Astrocyte of the cerebellum (primary cell): ENCODE results near the gene CUEDC1.

Experiments used
- DNase-seq: peaks from one replicate; pipeline ENCODE4 v3.0.0-alpha.2; 2011; ENCODE audit warnings: low read depth
- H3K4me3 ChIP-seq: 2 replicates; pipeline ENCODE4 v1.5.1; 2011; ENCODE audit warnings: mild to moderate bottlenecking, low read depth, low read length, moderate library complexity
- in situ Hi-C: cut with HindIII; loops from 2 replicates; pipeline ENCODE4 v1.10.0; 2017; ENCODE audit warnings: low sequenced_read_pairs
- TF ChIP-seq, protein P1 (sequence below): IDR thresholded peaks from 2 replicates; pipeline ENCODE4 v1.5.1; 2012; ENCODE audit warnings: low read length, low read depth, moderate library complexity, mild to moderate bottlenecking; ENCODE audit errors: missing control alignments

The CUEDC1 gene

DNA sequence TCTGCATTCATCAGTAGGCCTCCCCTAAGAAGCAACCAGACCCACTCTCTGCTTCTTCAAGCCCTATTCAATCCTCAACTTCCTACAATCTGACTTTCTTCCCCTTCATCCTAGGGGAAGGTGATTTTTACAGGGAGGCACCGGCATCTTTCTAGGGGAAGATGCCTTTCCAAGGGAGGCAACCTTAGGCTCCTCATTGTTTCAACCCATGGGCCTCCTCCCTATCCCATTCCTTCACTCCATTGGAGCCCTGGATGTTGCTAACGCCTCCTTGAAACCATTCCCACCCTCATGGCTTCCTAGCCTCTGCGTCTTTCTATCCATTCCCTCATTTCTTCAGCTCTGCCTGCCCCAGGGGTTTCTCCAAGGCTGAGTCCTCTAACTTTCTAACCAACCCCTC lies 2.7 kb upstream of the CUEDC1 start:
- TF ChIP-seq, protein P1, sequence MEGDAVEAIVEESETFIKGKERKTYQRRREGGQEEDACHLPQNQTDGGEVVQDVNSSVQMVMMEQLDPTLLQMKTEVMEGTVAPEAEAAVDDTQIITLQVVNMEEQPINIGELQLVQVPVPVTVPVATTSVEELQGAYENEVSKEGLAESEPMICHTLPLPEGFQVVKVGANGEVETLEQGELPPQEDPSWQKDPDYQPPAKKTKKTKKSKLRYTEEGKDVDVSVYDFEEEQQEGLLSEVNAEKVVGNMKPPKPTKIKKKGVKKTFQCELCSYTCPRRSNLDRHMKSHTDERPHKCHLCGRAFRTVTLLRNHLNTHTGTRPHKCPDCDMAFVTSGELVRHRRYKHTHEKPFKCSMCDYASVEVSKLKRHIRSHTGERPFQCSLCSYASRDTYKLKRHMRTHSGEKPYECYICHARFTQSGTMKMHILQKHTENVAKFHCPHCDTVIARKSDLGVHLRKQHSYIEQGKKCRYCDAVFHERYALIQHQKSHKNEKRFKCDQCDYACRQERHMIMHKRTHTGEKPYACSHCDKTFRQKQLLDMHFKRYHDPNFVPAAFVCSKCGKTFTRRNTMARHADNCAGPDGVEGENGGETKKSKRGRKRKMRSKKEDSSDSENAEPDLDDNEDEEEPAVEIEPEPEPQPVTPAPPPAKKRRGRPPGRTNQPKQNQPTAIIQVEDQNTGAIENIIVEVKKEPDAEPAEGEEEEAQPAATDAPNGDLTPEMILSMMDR: no peak

DNA sequence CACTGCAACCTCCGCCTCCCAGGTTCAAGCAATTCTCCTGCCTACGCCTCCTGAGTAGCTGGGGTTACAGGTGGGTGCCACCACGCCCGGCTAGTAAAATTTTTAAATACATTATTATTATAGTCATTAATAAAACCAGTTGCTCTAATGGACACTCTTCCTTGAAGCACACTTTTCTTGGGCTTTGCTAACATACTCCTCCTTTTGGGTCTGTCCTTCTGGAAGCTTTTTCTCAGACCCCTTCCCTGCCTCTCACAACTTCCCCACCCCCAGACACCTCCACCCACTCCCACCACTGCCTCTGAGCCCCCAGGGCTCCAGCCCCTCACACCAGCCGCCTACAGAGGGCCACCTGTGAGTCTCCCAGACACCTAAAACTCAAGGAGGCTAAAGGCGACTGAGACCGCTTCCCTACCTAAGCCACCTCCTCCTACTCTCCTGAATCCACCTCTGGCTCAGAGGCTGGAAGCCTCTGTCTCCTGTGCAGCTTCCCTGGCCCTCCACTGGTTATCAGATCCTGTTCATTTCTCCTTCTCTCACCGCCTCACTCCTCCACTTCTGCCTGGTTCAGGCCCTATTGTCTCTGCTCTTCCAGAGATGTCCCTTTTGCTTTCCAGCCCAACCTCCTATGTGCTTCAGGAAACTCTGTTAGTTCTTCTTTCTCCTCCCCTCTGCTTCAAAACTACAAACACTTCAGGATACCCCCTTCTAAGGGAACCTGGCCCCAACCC lies 2.1 kb upstream of the CUEDC1 start:
- no peak for DNase-seq
- no peak overlapping the region for H3K4me3 ChIP-seq
- TF ChIP-seq, protein P1: no peak
- in situ Hi-C loops: no loop called here

More for the DNA sequence above, 2.7 kb upstream of the CUEDC1 start:
- no peak for DNase-seq
- in situ Hi-C loops: no loop called here
- no peak overlapping the region for H3K4me3 ChIP-seq

DNA sequence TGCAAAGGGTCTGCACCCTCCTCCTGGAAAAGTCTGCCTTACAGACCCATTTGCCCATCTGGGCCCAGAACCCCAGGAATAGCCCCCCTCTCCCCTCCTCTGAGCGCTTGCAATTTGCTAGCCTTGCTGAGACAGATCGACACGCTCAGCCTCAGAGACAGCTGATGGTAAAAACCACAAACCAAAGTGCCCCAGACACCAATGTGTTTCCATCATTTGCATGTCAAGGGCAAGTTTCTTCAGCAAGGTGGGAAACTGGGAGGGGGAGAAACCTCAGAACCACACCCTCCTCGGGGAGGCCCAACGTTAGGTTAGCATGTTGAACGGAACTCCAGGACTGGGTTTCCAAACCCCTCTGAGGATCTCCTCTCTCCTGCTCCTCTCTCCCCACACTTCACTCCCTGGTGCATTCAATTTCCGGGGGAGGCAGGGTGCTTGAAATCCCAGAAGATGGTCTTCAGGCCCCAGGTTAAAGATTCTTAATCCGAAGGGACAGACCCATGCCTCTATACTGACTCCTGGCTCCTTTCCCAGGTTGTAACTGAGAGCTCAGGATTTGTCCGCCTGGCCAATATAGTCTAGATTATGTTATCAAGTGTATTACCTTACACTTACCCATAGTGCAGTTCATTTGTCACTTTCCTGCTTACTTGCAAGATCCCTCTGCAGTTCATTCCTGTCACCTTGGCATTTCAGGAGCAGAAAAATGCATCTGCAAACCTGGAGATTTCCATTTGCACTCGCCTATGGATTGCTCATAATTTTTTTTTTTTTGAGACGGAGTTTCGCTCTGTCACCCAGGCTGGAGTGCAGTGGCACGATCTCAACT lies 1.3 kb upstream of the CUEDC1 start:
- TF ChIP-seq, protein P1: no peak
- DNase-seq: no peak
- in situ Hi-C loops: no loop called here
- no peak overlapping the region for H3K4me3 ChIP-seq

DNA sequence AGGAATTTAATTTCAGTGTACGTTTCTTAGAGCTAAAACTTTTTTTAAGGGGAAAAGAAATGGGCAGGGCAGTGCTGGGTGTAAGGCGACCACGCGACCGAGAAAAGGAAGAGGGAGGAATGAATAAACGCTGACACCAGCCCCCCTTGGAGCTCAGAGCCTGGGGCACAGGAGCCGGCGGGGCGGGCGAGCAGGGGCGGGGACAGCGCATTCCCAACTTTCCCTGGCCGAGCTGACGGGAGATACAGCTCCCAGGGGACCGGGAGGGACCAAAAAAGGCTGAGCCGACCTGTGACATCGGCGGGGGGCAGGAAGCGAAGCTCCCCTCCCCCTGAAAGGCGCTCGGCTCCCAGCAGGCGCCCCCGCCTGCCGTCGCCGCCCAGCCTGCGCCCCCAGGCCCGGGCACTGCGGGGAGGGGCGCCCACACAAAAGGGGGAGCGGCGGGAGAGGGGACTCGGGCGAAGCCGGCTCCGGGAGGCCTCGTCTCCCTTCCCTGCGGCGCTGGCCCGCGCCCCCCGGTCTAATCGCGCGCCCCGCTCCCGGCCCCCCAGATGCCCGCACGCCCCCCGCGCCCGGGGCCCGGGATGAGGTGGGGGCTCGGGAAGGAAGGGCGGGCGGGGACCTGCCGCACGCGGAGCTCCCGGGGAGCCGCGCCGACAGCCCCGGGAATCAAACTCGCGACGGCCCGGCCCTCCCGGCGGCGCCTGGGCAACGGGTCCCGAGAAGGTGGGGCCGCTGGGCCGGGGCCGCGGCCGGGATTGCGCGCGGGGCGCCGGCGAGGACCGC lies 622 bp downstream of the CUEDC1 start:
- in situ Hi-C loops: no loop called here
- peak overlapping the region; percentile 67 for H3K4me3 ChIP-seq
- DNase-seq: no peak
- TF ChIP-seq, protein P1: no peak

DNA sequence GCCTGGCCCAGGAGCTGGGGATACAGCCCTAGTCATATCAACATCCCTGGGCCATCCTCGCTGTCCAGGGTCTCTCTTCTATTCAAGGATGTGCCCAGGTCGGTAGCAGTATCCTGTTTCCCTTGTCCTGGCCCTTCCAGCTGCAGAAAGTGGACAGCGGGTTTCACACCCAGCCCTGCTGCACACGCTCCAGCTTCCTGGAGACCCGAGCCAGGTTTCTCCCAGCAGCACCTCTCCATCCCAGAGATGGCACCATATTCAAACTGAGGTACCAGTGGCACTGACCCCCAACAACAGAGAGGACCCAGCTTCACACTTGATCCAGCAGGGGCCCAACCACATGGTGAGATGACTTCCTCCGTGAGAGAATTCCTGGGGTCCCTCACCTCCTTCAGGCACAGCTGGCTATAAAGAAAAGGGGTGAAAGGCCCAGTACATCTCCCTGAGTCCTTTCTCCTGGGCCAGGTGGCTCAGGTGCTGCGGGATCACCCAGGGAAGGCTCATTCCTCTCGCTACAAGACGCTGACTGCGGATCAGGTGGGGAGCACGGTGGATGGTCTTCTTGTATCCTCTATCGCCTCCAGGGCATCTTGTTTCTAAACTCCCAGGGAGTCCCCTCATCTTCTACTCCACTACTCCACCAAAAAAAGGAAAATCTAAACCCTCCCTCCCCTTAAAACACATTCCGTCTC lies 1.4 kb downstream of the CUEDC1 start:
- DNase-seq: no peak
- TF ChIP-seq, protein P1: no peak
- in situ Hi-C loops: no loop called here
- H3K4me3 ChIP-seq: peak overlapping the region; percentile 67

DNA sequence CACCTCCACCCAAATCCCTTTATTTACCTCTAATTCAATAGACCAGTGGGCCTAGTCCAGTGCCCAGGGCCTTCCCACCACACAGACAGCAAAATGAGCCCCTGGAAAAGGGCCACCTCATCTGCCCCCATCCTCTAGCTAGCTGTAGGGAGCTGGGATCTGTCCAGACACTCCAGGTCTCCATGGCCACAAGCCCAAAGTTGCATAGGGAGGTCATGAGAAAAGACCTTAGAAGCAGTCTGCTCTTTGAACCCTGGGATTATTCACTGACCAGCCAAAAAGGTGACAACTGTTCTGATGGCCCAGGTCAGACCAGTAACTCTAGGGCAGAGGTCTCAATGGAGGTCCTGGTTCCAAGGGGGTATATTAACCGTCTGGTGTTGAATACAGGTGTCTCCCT lies 2.0 kb downstream of the CUEDC1 start:
- no peak for DNase-seq
- H3K4me3 ChIP-seq: no peak overlapping the region
- in situ Hi-C loops: no loop called here
- TF ChIP-seq, protein P1: no peak
